ENCODE data around the gene ANLN. TPM values are rescaled to one million over a fixed set of nuclear protein-coding genes. Genes with fewer than 3 reads are reported as not detected.

ANLN gene
- polyA plus RNA-seq, 1 experiment = 34.0 TPM

- no peaks in the 10 kb centered on the region for H3K27me3 ChIP-seq (ENCODE audit: control insufficient read depth, insufficient read depth, low read length)
- DNase-seq (ENCODE audit: low read depth, low spot score) = no peak
- H3K4me3 ChIP-seq (ENCODE audit: low read depth, low read length) = no peak overlapping the region
- TF ChIP-seq, protein P1, sequence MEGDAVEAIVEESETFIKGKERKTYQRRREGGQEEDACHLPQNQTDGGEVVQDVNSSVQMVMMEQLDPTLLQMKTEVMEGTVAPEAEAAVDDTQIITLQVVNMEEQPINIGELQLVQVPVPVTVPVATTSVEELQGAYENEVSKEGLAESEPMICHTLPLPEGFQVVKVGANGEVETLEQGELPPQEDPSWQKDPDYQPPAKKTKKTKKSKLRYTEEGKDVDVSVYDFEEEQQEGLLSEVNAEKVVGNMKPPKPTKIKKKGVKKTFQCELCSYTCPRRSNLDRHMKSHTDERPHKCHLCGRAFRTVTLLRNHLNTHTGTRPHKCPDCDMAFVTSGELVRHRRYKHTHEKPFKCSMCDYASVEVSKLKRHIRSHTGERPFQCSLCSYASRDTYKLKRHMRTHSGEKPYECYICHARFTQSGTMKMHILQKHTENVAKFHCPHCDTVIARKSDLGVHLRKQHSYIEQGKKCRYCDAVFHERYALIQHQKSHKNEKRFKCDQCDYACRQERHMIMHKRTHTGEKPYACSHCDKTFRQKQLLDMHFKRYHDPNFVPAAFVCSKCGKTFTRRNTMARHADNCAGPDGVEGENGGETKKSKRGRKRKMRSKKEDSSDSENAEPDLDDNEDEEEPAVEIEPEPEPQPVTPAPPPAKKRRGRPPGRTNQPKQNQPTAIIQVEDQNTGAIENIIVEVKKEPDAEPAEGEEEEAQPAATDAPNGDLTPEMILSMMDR (IDR thresholded peaks at IDR 0.05; ENCODE audit: low read depth, low read length) = no peak
- no peak overlapping the region for H3K27ac ChIP-seq (ENCODE audit: low read depth, low read length)
- CTCF ChIA-PET = interaction anchor here (0.9 to 1.5 kb wide), 2 partner anchors 12 kb away, joined by 4 read pairs; no protein-coding TSS in a partner anchor
- no peaks in the 10 kb centered on the region for H3K9me3 ChIP-seq (ENCODE audit: control insufficient read depth, insufficient read depth, low read length)
- POLR2A ChIA-PET = no interaction called here
These were observed 48.5 kb downstream of the ANLN start for GRCh38 chr7:36438211-36438610.

GRCh38 chr7:36439624-36440023 lies 50.0 kb downstream of the ANLN start:
- Histone ChIP-seq H3K4me3 (ENCODE audit: low read depth, low read length) (no peak overlapping the region), H3K27ac (ENCODE audit: low read depth, low read length) (no peak overlapping the region), H3K9me3 (ENCODE audit: control insufficient read depth, insufficient read depth, low read length) (no peaks in the 10 kb centered on the region), H3K27me3 (ENCODE audit: control insufficient read depth, insufficient read depth, low read length) (no peaks in the 10 kb centered on the region)
- CTCF ChIA-PET = interaction anchor here (0.6 to 4.0 kb wide), 8 partner anchors 11 to 759 kb away, joined by 3 to 60 read pairs (median 18); no protein-coding TSS in a partner anchor
- DNase-seq (ENCODE audit: low read depth, low spot score) = no peak
- POLR2A ChIA-PET = interaction anchor here (0.6 kb wide), 1 partner anchor 47 kb away, joined by 3 read pairs; no protein-coding TSS in a partner anchor
- TF ChIP-seq, protein P1 (IDR thresholded peaks at IDR 0.05; ENCODE audit: low read depth, low read length) = no peak

DNA sequence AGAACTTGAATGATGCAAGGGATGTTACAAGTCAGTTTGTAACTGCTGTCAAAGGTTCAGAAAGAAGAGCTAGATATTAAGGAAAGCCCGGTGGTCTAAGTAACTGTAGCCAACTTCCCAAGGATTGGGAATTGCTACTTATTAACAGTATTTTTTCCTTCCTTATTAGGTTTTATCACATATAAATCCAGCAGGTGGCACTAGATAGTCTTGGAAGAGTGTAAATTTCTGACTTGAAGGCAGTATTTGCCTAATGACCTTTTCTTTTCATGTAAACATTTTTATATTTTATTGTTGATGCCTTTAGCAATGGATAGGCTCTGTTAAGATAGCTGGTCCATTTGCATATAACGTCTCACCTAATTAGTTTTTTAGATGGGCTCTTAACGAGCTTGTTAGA lies 51.2 kb downstream of the ANLN start:
- ChIA-PET CTCF (interaction anchor here (0.6 to 4.0 kb wide), 44 partner anchors 9 to 760 kb away, joined by 3 to 60 read pairs (median 5); a partner anchor contains a TSS), POLR2A (no interaction called here)
- Histone ChIP-seq H3K27me3 (ENCODE audit: control insufficient read depth, insufficient read depth, low read length) (no peaks in the 10 kb centered on the region), H3K9me3 (ENCODE audit: control insufficient read depth, insufficient read depth, low read length) (no peaks in the 10 kb centered on the region), H3K4me3 (ENCODE audit: low read depth, low read length) (no peak overlapping the region), H3K27ac (ENCODE audit: low read depth, low read length) (no peak overlapping the region)
- DNase-seq (ENCODE audit: low read depth, low spot score) = no peak
- TF ChIP-seq, protein P1 (IDR thresholded peaks at IDR 0.05; ENCODE audit: low read depth, low read length) = peak; percentile 57

GRCh38 chr7:36441344-36442022 lies 51.8 kb downstream of the ANLN start:
- Histone ChIP-seq H3K27me3 (ENCODE audit: control insufficient read depth, insufficient read depth, low read length) (no peaks in the 10 kb centered on the region), H3K27ac (ENCODE audit: low read depth, low read length) (no peak overlapping the region), H3K4me3 (ENCODE audit: low read depth, low read length) (no peak overlapping the region), H3K9me3 (ENCODE audit: control insufficient read depth, insufficient read depth, low read length) (peaks cover 2% of the 10 kb centered on the region; the same call in 1 of the 2 replicates)
- POLR2A ChIA-PET = no interaction called here
- TF ChIP-seq, protein P1 (IDR thresholded peaks at IDR 0.05; ENCODE audit: low read depth, low read length) = no peak
- no peak for DNase-seq (ENCODE audit: low read depth, low spot score)
- CTCF ChIA-PET = interaction anchor here (0.6 to 4.0 kb wide), 43 partner anchors 9 to 760 kb away, joined by 3 to 60 read pairs (median 5); a partner anchor contains a TSS

DNA sequence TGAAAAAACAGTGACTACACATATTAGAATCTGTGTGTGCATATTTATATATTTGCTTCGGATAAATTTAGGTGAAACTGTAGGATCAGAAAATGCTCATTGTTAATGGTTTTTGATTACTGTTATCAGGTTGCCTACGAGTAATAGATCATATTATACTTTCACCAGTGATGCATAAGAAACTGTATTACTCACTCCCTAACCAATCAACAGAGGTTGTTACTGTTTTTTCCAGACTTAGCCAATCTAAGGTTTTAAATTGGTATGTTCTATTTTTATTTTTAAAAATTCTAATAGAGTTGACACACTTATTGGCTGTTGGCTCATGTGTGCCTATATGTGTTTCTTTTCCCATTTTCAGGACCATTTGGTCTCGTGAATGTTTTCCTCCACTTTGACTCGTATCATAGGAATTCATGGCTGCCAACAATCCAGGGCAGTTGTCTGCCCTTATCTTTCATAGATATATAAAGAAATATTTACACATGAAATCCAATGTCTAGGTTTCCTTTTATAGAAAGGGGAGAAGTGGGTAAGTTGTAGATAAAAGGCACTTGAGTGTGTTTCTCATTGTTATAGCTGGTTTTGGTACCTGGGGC lies 59.2 kb downstream of the ANLN start:
- no peaks in the 10 kb centered on the region for H3K27me3 ChIP-seq (ENCODE audit: control insufficient read depth, insufficient read depth, low read length)
- DNase-seq (ENCODE audit: low read depth, low spot score) = no peak
- H3K27ac ChIP-seq (ENCODE audit: low read depth, low read length) = no peak overlapping the region
- CTCF ChIA-PET = interaction anchor here (0.8 to 3.3 kb wide), 3 partner anchors 8 to 222 kb away, joined by 3 to 46 read pairs (median 3); no protein-coding TSS in a partner anchor
- POLR2A ChIA-PET = no interaction called here
- peaks cover 2% of the 10 kb centered on the region; the same call in 1 of the 2 replicates for H3K9me3 ChIP-seq (ENCODE audit: control insufficient read depth, insufficient read depth, low read length)
- TF ChIP-seq, protein P1 (IDR thresholded peaks at IDR 0.05; ENCODE audit: low read depth, low read length) = no peak
- H3K4me3 ChIP-seq (ENCODE audit: low read depth, low read length) = no peak overlapping the region
